GM21737 (cell line): ENCODE measurements around the gene TOMM20.

ENCODE experiments used
- ATAC-seq: cut with Tn5 transposase; IDR thresholded peaks from one replicate; pipeline ENCODE4 v1.9.1; 2021; ENCODE audit warnings: mild to moderate bottlenecking, moderate library complexity; ENCODE audit not compliant: unreplicated experiment

TOMM20 gene

GRCh38 chr1:235069577-235070563, 58.8 kb downstream of the TOMM20 start:
- no peak for ATAC-seq

GRCh38 chr1:235069176-235069575, 59.5 kb downstream of the TOMM20 start:
- ATAC-seq: no peak

GRCh38 chr1:235068158-235069121, 60.2 kb downstream of the TOMM20 start:
- no peak for ATAC-seq

- no peak for ATAC-seq
Measured at GRCh38 chr1:235067396-235068157, 61.1 kb downstream of the TOMM20 start.

- ATAC-seq: no peak
Measured at GRCh38 chr1:235063068-235063765, 65.4 kb downstream of the TOMM20 start.

- no peak for ATAC-seq
Measured at GRCh38 chr1:235060607-235061470, 67.8 kb downstream of the TOMM20 start.
